HTR-8/SVneo (cell line): ENCODE measurements around the gene IL21.
"Not testable (repeated sequence)": the region's sequence is repeated elsewhere in the genome, so short reads cannot be mapped to it uniquely, and the experiment has no call there.

ENCODE experiments used
- DNase-seq: peaks from one replicate; pipeline ENCODE4 v3.0.0; 2011; ENCODE audit warnings: low spot score, mixed read lengths; ENCODE audit not compliant: insufficient read length
- FAIRE-seq: peaks from 2 replicates; lab custom pipeline; 2011; peaks lifted over from hg19 to GRCh38; lab: Jason Lieb, UNC

Gene IL21

DNA sequence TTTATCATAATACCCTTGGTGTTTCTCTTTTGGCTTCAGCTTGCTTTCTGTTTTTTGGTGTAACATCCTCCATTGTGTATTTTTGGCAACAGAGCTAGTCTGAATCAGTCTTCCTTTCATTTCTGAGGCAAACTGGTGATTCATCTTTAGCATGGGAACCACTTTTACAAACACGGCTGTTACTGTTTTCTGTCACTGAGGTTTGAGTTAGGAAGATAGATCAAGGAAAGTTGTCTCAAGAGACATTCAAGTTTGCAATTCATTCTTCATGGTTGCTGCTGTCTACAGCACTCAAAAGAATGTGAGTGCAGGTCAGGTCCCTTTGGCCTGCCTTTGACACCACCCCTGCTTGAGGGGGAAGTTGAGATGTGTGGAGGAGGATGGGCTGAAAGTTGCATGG lies 36.3 kb downstream of the IL21 start:
- FAIRE-seq (no peak), DNase-seq (no peak)

DNA sequence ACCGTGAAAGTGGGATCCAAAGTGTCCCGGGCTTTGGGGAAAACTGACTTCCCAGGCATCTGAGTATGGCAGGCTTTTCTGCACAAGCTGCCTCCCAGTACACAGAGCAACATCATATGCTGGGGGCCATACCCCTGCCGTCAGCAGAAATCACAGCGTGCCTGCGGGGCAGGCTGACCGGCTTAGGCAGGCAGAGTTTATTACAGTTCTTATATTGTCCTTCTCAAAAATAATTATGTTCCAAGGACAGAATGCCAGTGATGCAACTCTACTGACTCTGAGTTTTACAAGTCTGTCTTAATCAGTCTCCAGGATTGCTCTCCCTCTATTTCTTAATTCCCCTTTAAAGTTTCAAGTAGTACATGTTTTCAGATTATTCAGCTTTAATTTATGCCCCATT lies 37.0 kb downstream of the IL21 start:
- FAIRE-seq = no peak
- no peak for DNase-seq

DNA sequence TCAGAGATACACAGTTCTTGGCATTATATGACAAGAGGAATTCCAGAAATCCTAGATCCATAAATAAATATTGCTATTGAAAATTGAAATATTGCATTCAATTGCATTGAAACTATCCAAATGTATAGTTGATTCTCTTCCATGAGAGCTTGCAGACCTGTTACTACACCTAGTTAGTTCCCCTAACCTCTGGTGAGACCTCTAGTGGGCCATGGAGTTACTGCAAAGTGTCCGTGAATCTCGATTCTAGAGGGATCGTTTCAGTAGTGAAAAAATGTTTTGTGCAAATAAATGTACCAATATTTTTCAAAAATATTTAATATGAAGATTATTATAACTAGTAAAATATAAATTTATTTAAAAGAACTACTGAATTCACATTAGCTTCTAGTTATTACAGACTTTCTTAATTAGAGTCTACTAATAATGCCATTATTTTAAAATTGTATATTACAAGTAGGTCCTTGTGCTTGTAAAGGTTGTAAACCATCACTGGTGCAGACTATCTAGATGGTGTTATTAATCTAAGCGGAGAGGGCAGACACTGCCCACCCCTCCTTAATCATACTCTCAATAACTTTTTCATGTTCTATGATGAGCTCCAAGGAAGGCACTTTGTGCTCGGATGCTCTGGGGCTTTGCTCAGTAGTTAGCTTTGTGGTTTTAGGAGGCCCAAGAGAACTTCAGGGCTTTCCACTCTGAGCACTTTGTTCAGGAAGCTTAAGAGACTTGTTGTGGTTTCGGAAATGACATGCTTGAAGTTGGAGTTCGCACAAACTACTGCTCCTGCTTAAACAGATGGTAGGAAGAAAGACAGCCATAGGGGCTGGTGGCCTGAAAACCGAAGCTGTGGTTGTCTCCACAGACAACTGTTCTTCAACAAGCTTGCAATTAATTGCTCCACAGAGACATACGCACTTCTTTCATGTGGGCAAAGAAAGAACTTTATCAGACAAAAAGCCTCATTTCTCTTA lies 42.8 kb downstream of the IL21 start:
- DNase-seq (peak; percentile 63), FAIRE-seq (no peak)

GRCh38 chr4:122577189-122577553 lies 43.7 kb downstream of the IL21 start:
- no peak for DNase-seq
- no peak for FAIRE-seq

DNA sequence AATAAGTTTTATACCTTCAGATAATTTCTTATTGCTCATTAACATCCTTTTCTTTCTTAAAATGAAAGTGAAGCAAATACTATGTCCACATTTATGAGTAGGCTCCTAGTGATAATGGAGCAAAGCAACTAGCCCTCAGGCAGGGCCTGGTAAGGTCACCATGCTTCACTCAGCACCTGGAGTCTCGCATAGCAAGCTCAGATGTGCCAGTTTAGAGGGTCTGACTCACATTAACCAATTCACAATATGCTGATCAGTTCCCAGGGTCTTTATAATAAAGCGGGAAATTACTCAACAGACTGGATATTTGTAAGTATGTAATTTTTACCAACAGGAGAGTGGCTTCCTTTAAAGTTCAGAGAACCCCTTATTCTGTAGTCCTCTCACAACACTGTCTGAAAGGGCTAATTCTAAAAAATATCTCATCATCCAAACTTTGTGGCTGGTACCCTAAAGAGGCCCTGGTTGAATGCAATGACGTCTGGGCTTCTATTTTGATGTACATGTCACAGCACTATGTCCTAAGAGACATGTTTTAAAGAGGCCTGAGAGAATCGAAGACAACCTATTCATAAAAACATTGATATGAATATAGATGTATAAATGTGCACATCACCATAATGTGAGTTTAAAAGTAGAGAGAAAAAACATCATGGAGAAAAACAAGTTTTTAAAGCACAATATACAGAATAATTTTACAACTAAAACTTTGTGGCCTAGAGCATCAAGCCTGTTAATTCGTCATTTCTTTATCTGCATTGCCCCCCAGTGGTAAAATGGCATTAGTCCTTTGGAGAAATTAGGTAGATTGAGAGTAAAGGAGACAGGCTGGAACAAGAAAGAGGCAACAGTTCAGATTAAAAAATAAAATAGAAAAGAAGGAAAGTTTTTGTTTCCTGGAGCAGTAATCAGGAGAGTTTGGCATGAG lies 44.3 kb downstream of the IL21 start:
- peak; percentile 52 for DNase-seq
- no peak for FAIRE-seq

DNA sequence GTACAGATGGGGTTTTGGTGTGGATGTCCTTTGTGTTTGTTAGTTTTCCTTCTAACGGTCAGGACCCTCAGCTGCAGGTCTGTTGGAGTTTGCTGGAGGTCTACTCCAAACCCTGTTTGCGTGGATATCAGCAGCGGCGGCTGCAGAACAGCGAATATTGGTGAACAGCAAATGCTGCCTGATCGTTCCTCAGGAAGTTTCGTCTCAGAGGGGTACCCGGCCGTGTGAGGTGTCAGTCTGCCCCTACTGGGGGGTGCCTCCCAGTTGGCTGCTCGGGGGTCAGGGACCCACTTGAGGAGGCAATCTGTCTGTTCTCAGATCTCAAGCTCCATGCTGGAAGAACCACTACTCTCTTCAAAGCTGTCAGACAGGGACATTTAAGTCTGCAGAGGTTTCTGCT lies 46.5 kb downstream of the IL21 start:
- FAIRE-seq = not testable (repeated sequence)

DNA sequence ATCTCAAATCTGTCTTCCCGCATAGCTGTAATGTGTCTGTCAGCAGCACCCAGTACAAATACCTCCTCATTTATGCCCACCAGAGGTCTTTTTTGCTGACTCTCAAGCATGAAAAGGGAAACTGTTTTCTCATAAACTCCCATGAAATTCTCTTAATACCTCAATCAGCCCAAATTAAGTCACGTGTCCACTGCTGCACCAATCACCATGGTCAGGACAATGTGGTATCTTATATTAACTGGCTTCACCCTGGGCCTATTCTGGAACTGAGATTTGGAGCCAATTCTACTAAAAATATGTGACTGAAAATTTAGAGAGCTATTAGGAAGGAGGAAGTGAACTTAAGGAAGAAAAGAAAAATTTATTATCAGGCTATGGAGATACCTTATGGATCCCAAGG lies 58.4 kb downstream of the IL21 start:
- no peak for FAIRE-seq
- DNase-seq = no peak

More for the DNA sequence above, 46.5 kb downstream of the IL21 start:
- not testable (repeated sequence) for DNase-seq
